AG20443 (cell line): ENCODE data around the gene SPATA45.

Experiments used
- DNase-seq: peaks from one replicate; pipeline ENCODE4 v3.0.0; 2012; ENCODE audit warnings: low spot score, mixed read lengths

SPATA45 gene

DNA sequence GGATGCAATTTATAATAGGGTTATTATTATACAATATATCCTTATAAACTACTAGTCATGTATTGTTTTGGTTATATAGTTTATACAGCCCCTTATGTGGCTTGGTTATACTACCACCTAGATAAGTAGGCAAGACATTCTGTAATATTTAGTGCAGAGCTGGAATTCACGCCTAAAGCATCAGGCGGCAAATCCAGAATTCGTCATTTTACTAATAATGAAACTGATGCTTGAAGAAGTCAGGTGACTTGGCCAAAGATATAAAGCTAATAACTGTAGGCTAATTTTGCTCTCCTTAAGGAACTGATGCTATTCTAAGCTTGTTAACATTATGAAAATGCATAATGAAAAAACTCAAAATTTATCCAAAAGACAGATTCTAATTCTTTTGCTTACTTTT lies 66.7 kb downstream of the SPATA45 start:
- DNase-seq, result no peak
